Sigmoid colon (tissue), 7 donors: ENCODE data around the gene PAK2. TPM values are rescaled to one million over a fixed set of nuclear protein-coding genes. Genes with fewer than 3 reads are reported as not detected.
"Not testable (repeated sequence)": the region's sequence is repeated elsewhere in the genome, so short reads cannot be mapped to it uniquely, and the experiment has no call there.

Experiments
- DNase-seq: peaks from one replicate; pipeline ENCODE4 v3.0.0-alpha.2; 2019
- H3K27ac ChIP-seq, 4 donors: fragments of 200-600 bp; sonication (generic); one replicate each; pipeline ENCODE4 v1.5.1; 2016 to 2019; ENCODE audit warnings: mild to moderate bottlenecking in 1 of 4
- H3K27me3 ChIP-seq, 3 donors: fragments of 200-600 bp; sonication (generic); one replicate each; pipeline ENCODE4 v1.5.1; 2019; ENCODE audit warnings: mild to moderate bottlenecking in 1 of 3
- H3K36me3 ChIP-seq, 4 donors: fragments of 200-600 bp; sonication (generic); one replicate each; pipeline ENCODE4 v1.5.1; 2016 to 2019
- H3K4me1 ChIP-seq, 4 donors: fragments of 200-600 bp; sonication (generic); one replicate each; pipeline ENCODE4 v1.5.1; 2017 to 2019
- H3K4me3 ChIP-seq, 4 donors: fragments of 200-600 bp; sonication (generic); one replicate each; pipeline ENCODE4 v1.5.1; 2017 to 2019; ENCODE audit warnings: mild to moderate bottlenecking in 2 of 4, moderate library complexity in 1 of 4
- H3K9me3 ChIP-seq, 4 donors: fragments of 200-600 bp in 3 of 4; sonication (generic) in 3 of 4; one replicate each; pipeline versions ENCODE4 v1.5.1 to v1.6.1; 2013 to 2019
- EP300 ChIP-seq, 4 donors: sonication (generic); formaldehyde crosslinking; IDR thresholded peaks; one replicate each; pipeline ENCODE4 v1.6.1; 2017; ENCODE audit warnings: antibody characterized with exemption in 4 of 4
- POLR2A ChIP-seq, 2 donors: fragments of 450-650 bp; IDR thresholded peaks; one replicate each; pipeline ENCODE4 v1.6.1; 2016; ENCODE audit warnings: antibody characterized with exemption in 2 of 2, mild to moderate bottlenecking in 2 of 2, moderate library complexity in 2 of 2
- POLR2AphosphoS5 ChIP-seq, 4 donors: sonication (generic); formaldehyde crosslinking; IDR thresholded peaks; one replicate each; pipeline ENCODE4 v1.6.1; 2017; ENCODE audit warnings: antibody characterized with exemption in 4 of 4
- WGBS, 2 donors: extraction: QIAGEN DNeasy Blood & Tissue Kit; methylation state at CpG; one replicate each; pipeline ENCODE4 v1.1.7; 2013; 5-methylcytosine and 5-hydroxymethylcytosine counted together
- intact Hi-C: fragments of 100-400 bp; cut with DNase I; formaldehyde crosslinking; loops from one replicate; pipeline ENCODE4 v1.15.1; 2023
- polyA plus RNA-seq, 3 donors: library from polyadenylated mRNA; stranded (reverse); fragments of 200-250 nt; gene quantifications; one replicate each; pipeline ENCODE4 v1.2.3, GENCODE V29; 2013
- total RNA-seq, 4 donors: library from RNA; depleted of rRNA; stranded (reverse); fragments of >200 nt; gene quantifications; one replicate each; pipeline ENCODE4 v1.1.0, GENCODE V29; 2016
- TF ChIP-seq, protein P1 (sequence below), 4 experiments: fragments of 450-650 bp in 3 of 4; fragments of 200-600 bp in 1 of 4; IDR thresholded peaks; one replicate each; pipeline ENCODE4 v1.5.1; 2016 to 2019; ENCODE audit warnings: antibody characterized with exemption in 4 of 4, mild to moderate bottlenecking in 3 of 4, moderate library complexity in 2 of 4
- donor health status: healthy with polysubstance abuse.
- donor health status: Bipolar disorder and iron deficiency.
- donor health status: healthy.

PAK2 gene
- total and polyA plus RNA-seq, 7 donors: 22.8 to 44.6 (median 35.5) TPM

DNA sequence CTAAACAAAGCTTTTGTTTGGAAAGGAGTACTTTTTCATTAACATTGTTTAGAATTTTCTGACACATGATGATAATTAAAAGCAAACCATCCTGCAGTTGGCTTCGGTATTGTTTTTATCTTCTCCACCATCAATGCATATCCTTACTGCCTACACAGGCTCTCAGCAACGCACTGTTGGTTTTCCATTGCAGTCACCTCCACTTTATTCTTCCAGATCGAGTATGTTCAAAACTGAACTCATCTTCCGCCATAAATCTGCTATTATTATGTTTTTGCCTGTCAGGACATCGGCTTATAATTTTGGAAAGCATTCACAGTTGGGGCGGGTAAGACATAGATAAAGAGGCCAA, 127.5 kb downstream of the PAK2 start:
- intact Hi-C loops: loop anchor here (1.0 kb wide), 3 partner anchors 75 to 155 kb away; partner anchors contain the start of genes CEP19, NCBP2, PAK2 and PIGX
- Histone ChIP-seq H3K27me3 (no peaks in the 10 kb centered on the region), H3K27ac (peak overlapping the region; percentile 94 to 100 (median 96)), H3K9me3 (no peaks in the 10 kb centered on the region), H3K36me3 (peaks cover 0 to 8% (median 0%) of the 10 kb centered on the region in 4 donors), H3K4me3 (peak overlapping the region; percentile 83 to 100 (median 98)), H3K4me1 (peaks cover 0 to 43% (median 24%) of the 10 kb centered on the region in 4 donors)
- no peak for DNase-seq
- TF ChIP-seq, protein P1, sequence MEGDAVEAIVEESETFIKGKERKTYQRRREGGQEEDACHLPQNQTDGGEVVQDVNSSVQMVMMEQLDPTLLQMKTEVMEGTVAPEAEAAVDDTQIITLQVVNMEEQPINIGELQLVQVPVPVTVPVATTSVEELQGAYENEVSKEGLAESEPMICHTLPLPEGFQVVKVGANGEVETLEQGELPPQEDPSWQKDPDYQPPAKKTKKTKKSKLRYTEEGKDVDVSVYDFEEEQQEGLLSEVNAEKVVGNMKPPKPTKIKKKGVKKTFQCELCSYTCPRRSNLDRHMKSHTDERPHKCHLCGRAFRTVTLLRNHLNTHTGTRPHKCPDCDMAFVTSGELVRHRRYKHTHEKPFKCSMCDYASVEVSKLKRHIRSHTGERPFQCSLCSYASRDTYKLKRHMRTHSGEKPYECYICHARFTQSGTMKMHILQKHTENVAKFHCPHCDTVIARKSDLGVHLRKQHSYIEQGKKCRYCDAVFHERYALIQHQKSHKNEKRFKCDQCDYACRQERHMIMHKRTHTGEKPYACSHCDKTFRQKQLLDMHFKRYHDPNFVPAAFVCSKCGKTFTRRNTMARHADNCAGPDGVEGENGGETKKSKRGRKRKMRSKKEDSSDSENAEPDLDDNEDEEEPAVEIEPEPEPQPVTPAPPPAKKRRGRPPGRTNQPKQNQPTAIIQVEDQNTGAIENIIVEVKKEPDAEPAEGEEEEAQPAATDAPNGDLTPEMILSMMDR (IDR thresholded peaks at IDR 0.05): no peak
- TF ChIP-seq EP300 (IDR thresholded peaks at IDR 0.05) (no peak), POLR2AphosphoS5 (IDR thresholded peaks at IDR 0.05) (no peak), POLR2A (IDR thresholded peaks at IDR 0.05) (no peak)
- WGBS, 2 donors: 32 to 39% methylated on average over 6 of the region's 6 CpGs

DNA sequence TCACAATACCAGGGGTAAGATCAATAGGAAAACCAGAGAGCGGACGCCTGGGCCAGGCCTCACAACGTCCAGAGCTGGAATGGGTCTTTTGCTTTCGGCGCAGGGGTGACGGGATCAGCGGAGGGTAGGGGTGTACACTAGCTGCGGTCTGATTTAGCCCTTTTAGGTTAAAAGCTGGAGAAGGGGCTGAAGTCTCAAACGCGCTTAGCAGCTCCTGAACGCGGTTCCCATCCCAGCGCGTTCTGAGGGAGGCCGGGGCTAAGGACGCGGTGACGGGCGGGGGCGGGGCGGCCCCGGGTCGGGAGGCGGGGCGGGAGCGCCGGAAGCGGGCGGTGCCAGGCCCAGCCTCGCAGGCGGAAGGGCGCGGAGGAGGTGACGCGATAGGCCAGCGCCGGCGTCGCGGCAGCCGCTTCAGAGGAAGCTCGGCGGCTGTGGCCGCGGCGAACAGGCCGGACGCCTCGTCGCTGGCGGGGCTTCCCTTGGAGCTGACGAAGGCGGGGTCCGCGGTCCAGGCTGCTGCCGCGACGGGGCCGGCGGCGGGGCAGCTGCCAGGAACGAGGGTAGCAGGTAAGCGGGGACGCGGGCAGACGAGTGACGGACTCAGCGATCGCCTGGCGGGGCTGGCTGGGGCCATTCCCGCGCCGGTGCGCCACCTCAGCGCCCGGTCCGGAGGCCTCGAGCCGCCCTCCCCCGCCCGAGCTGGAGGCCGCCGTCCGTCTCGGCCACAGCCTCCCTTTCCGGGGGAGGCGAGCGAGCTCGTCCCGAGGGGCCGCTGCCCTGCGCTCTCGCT, 128.0 kb downstream of the PAK2 start, which contains the start of gene SENP5:
TSS of gene SENP5 (plus strand) at position 414 of the 790 bp plus-strand sequence. CDS start 17,262 bp downstream, outside the sequence.
- Histone ChIP-seq H3K27ac (peak within 1 kb of the TSS; percentile 94 to 100 (median 96)), H3K27me3 (no peaks in the 10 kb centered on the region), H3K36me3 (peaks cover 0 to 8% (median 0%) of the 10 kb centered on the region in 4 donors), H3K9me3 (no peaks in the 10 kb centered on the region), H3K4me1 (peaks cover 0 to 47% (median 28%) of the 10 kb centered on the region in 4 donors), H3K4me3 (peak within 1 kb of the TSS; percentile 83 to 100 (median 98))
- intact Hi-C loops: loop anchor here (1.0 kb wide), 3 partner anchors 75 to 155 kb away; partner anchors contain the start of genes CEP19, NCBP2, PAK2 and PIGX
- TF ChIP-seq, protein P1 (IDR thresholded peaks at IDR 0.05): no peak
- TF ChIP-seq POLR2A (IDR thresholded peaks at IDR 0.05) (peak; percentile 73 to 79), EP300 (IDR thresholded peaks at IDR 0.05) (no peak), POLR2AphosphoS5 (IDR thresholded peaks at IDR 0.05) (peak; percentile 91 to 99 (median 97))
- DNase-seq: peak; percentile 94
- WGBS, 2 donors: 1% methylated on average over 93 of the region's 93 CpGs

DNA sequence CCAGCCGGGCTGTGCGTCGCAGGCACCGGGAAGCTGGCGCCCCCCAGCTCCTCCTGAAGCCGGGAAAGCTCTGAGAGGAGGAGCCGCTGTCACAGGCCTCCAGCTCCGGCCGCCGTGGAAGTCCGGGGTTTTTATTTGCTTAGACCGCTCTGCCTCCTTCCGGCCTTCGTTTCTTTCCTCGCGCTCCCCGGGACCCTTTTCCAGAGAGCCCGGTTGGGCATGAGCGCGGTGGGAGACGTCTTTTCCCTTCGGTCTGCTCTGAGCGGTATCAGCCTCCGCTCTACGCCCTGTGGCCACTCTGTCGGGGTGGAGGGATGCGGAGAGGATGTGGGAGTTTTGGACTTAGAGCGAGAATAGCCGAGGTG, 128.6 kb downstream of the PAK2 start:
- H3K4me1 ChIP-seq: peaks cover 0 to 47% (median 29%) of the 10 kb centered on the region in 4 donors

DNA sequence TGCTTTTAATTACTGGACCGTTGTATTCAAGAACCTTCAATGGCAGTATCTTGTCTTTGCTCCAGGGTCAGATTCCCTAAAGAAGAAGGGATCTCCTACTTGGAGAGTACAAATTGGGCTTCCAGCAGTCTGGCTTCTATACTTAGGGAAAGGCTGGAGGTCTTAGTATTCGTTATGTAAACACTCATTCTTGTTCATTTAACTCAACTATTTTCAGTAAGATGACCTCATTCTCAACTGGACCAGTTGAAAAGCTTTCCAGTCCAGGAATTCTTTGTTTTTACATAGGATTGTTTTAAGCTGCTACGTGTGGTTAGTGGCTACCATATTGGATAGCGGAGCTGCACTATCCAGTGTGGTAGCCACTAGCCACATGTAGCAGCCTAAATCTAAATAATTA, 132.7 kb downstream of the PAK2 start:
- Histone ChIP-seq H3K27me3 (no peaks in the 10 kb centered on the region), H3K36me3 (peaks cover 0 to 8% (median 0%) of the 10 kb centered on the region in 4 donors), H3K4me1 (peaks cover 0 to 43% (median 29%) of the 10 kb centered on the region in 4 donors), H3K4me3 (no peak overlapping the region), H3K27ac (no peak overlapping the region), H3K9me3 (no peaks in the 10 kb centered on the region)
- TF ChIP-seq, protein P1 (IDR thresholded peaks at IDR 0.05): no peak
- TF ChIP-seq EP300 (IDR thresholded peaks at IDR 0.05) (no peak), POLR2AphosphoS5 (IDR thresholded peaks at IDR 0.05) (no peak), POLR2A (IDR thresholded peaks at IDR 0.05) (no peak)
- 84 to 92% methylated on average over 4 of the region's 4 CpGs for WGBS, 2 donors
- intact Hi-C loops: no loop called here
- no peak for DNase-seq

More for the DNA sequence above, 128.6 kb downstream of the PAK2 start:
- Histone ChIP-seq H3K36me3 (peaks cover 0 to 8% (median 0%) of the 10 kb centered on the region in 4 donors), H3K27ac (peak overlapping the region; percentile 94 to 100 (median 96)), H3K4me3 (peak overlapping the region; percentile 83 to 100 (median 98)), H3K9me3 (no peaks in the 10 kb centered on the region), H3K27me3 (no peaks in the 10 kb centered on the region)
- 0% methylated on average over 29 of the region's 29 CpGs for WGBS, 2 donors
- no peak for DNase-seq
- intact Hi-C loops: no loop called here
- TF ChIP-seq POLR2A (IDR thresholded peaks at IDR 0.05): no peak
- no peak for TF ChIP-seq EP300 (IDR thresholded peaks at IDR 0.05)
- TF ChIP-seq POLR2AphosphoS5 (IDR thresholded peaks at IDR 0.05): no peak
- TF ChIP-seq, protein P1 (IDR thresholded peaks at IDR 0.05): no peak

DNA sequence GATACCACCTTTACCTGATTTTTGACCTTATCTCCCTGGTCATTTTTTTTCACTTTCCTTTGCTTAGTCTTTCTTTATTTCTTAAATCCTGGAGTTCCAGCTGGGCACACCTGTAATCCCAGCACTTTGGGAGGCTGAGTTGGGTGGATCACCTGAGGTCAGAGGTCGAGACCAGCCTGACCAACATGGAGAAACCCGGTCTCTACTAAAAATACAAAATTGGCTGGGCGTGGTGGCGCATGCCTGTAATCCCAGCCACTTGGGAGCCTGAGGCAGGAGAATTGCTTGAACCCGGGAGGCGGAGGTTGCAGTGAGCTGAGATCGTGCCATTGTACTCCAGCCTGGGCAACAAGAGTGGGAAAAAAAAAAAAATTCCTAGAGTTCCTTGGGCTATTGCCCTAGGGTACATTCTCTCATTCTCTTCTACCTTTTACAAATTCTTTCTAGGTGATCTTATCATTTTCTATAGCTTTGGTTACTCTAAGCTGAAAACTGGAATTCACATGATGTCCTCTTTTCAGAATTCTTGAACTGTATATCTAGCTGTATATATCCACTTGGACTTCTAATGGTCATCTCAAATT, 134.9 kb downstream of the PAK2 start:
- intact Hi-C loops, H3K9me3 ChIP-seq, H3K36me3 ChIP-seq, DNase-seq, H3K4me3 ChIP-seq, H3K27me3 ChIP-seq, H3K27ac ChIP-seq: not testable (repeated sequence)
- 93 to 94% methylated on average over 7 of the region's 7 CpGs for WGBS, 2 donors
- H3K4me1 ChIP-seq: peaks cover 0 to 27% (median 18%) of the 10 kb centered on the region in 4 donors
